Measurements from ENCODE around the gene RASD2.

Gene RASD2

GRCh38 chr22:35601743-35602615, 61.3 kb downstream of the RASD2 start:
- peak; percentile 82 for DNase-seq (ENCODE audit: low read depth)
- no peak overlapping the region for H3K4me3 ChIP-seq (ENCODE audit: low read depth, low read length)
- TF ChIP-seq MYC (IDR thresholded peaks at IDR 0.05; ENCODE audit: low read depth, low read length) (0 out of 2 replicates have a peak, but pooled peaks have one; percentile 28), POLR2A (IDR thresholded peaks at IDR 0.05; ENCODE audit: extremely low read depth, insufficient read length) (no peak), MAX (IDR thresholded peaks at IDR 0.05; ENCODE audit: low read depth, low read length) (peak; percentile 49)
- TF ChIP-seq, protein P1, sequence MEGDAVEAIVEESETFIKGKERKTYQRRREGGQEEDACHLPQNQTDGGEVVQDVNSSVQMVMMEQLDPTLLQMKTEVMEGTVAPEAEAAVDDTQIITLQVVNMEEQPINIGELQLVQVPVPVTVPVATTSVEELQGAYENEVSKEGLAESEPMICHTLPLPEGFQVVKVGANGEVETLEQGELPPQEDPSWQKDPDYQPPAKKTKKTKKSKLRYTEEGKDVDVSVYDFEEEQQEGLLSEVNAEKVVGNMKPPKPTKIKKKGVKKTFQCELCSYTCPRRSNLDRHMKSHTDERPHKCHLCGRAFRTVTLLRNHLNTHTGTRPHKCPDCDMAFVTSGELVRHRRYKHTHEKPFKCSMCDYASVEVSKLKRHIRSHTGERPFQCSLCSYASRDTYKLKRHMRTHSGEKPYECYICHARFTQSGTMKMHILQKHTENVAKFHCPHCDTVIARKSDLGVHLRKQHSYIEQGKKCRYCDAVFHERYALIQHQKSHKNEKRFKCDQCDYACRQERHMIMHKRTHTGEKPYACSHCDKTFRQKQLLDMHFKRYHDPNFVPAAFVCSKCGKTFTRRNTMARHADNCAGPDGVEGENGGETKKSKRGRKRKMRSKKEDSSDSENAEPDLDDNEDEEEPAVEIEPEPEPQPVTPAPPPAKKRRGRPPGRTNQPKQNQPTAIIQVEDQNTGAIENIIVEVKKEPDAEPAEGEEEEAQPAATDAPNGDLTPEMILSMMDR (IDR thresholded peaks at IDR 0.05; ENCODE audit: low read depth, low read length) = no peak

All from NB4 (cell line).